ENCODE measurements around the gene TRIM31.

Gene TRIM31

GRCh38 chr6:30150671-30151395, 37.9 kb upstream of the TRIM31 start:
- H3F3A ChIP-seq (ENCODE audit: insufficient read depth), result no peaks in the 10 kb centered on the region
- no peaks in the 10 kb centered on the region for H3K27me3 ChIP-seq (ENCODE audit: low read length)
- H3K4me3 ChIP-seq (ENCODE audit: insufficient read depth, low read length, poor library complexity, severe bottlenecking), result no peak overlapping the region
- no peak overlapping the region for H3K4me2 ChIP-seq (ENCODE audit: low read depth, low read length, poor library complexity, severe bottlenecking)
- H3K36me3 ChIP-seq (ENCODE audit: low read length), result no peaks in the 10 kb centered on the region
- H3K9me2 ChIP-seq (replicated peaks; ENCODE audit: insufficient read depth, low read length), result no peaks in the 10 kb centered on the region
- TF ChIP-seq EZH2phosphoT487 (conservative IDR thresholded peaks at IDR 0.05; ENCODE audit: low read length) (no peak), CTCF (IDR thresholded peaks at IDR 0.05; ENCODE audit: insufficient read depth, low read length, poor library complexity, severe bottlenecking) (no peak)
- H4K20me1 ChIP-seq (ENCODE audit: low read depth, low read length), result no peaks in the 10 kb centered on the region
- H3K9ac ChIP-seq (ENCODE audit: low read length), result no peak overlapping the region
- H3K9me3 ChIP-seq (ENCODE audit: insufficient read depth, low read length), result no peaks in the 10 kb centered on the region
- no peak overlapping the region for H2AFZ ChIP-seq (ENCODE audit: low read depth, low read length, severe bottlenecking)
- no peak overlapping the region for H3K27ac ChIP-seq (ENCODE audit: low read depth, low read length)
- H3K79me2 ChIP-seq (ENCODE audit: insufficient read depth, low read length), result no peaks in the 10 kb centered on the region

- Histone ChIP-seq H3K9me3 (ENCODE audit: insufficient read depth, low read length) (no peaks in the 10 kb centered on the region), H3F3A (ENCODE audit: insufficient read depth) (no peaks in the 10 kb centered on the region), H2AFZ (ENCODE audit: low read depth, low read length, severe bottlenecking) (no peak overlapping the region), H3K27me3 (ENCODE audit: low read length) (no peaks in the 10 kb centered on the region), H3K79me2 (ENCODE audit: insufficient read depth, low read length) (no peaks in the 10 kb centered on the region), H4K20me1 (ENCODE audit: low read depth, low read length) (no peaks in the 10 kb centered on the region), H3K27ac (ENCODE audit: low read depth, low read length) (no peak overlapping the region), H3K4me2 (ENCODE audit: low read depth, low read length, poor library complexity, severe bottlenecking) (no peak overlapping the region), H3K9ac (ENCODE audit: low read length) (no peak overlapping the region), H3K9me2 (replicated peaks; ENCODE audit: insufficient read depth, low read length) (no peaks in the 10 kb centered on the region), H3K4me3 (ENCODE audit: insufficient read depth, low read length, poor library complexity, severe bottlenecking) (no peak overlapping the region), H3K36me3 (ENCODE audit: low read length) (no peaks in the 10 kb centered on the region)
- TF ChIP-seq CTCF (IDR thresholded peaks at IDR 0.05; ENCODE audit: insufficient read depth, low read length, poor library complexity, severe bottlenecking) (no peak), EZH2phosphoT487 (conservative IDR thresholded peaks at IDR 0.05; ENCODE audit: low read length) (no peak)
Measured at GRCh38 chr6:30149858-30150550, 37.1 kb upstream of the TRIM31 start.

- TF ChIP-seq CTCF (IDR thresholded peaks at IDR 0.05; ENCODE audit: insufficient read depth, low read length, poor library complexity, severe bottlenecking), result no peak
- Histone ChIP-seq H3K9me2 (replicated peaks; ENCODE audit: insufficient read depth, low read length) (no peaks in the 10 kb centered on the region), H3K9ac (ENCODE audit: low read length) (no peak overlapping the region), H3K27ac (ENCODE audit: low read depth, low read length) (no peak overlapping the region), H2AFZ (ENCODE audit: low read depth, low read length, severe bottlenecking) (no peak overlapping the region), H3K79me2 (ENCODE audit: insufficient read depth, low read length) (no peaks in the 10 kb centered on the region), H3K36me3 (ENCODE audit: low read length) (no peaks in the 10 kb centered on the region), H3K9me3 (ENCODE audit: insufficient read depth, low read length) (no peaks in the 10 kb centered on the region), H4K20me1 (ENCODE audit: low read depth, low read length) (no peaks in the 10 kb centered on the region), H3F3A (ENCODE audit: insufficient read depth) (no peaks in the 10 kb centered on the region), H3K27me3 (ENCODE audit: low read length) (0 out of 2 replicates have a peak, but pooled peaks cover 4% of the 10 kb centered on the region), H3K4me3 (ENCODE audit: insufficient read depth, low read length, poor library complexity, severe bottlenecking) (no peak overlapping the region), H3K4me2 (ENCODE audit: low read depth, low read length, poor library complexity, severe bottlenecking) (no peak overlapping the region)
Measured at GRCh38 chr6:30149234-30149633, 36.3 kb upstream of the TRIM31 start.

Data from SU-DHL-6 (cell line).